Heart right ventricle (tissue), 16 donors: ENCODE measurements around the gene ACOXL. TPM values are rescaled to one million over a fixed set of nuclear protein-coding genes. Genes with fewer than 3 reads are reported as not detected.

Source experiments
- ATAC-seq, 8 donors: fragments of 200-7000 bp; cut with Tn5 transposase; one replicate each; pipeline ENCODE4 v1.9.1; 2020; ENCODE audit warnings: mild to moderate bottlenecking in 8 of 8, moderate library complexity in 8 of 8, moderate number of reproducible peaks in 1 of 8
- DNase-seq, 2 donors: peaks; one replicate each; pipeline ENCODE4 v3.0.0-alpha.2; 2020
- H3K27ac ChIP-seq, 10 donors: fragments of 200-600 bp; sonication (generic) in 2 of 10; one replicate each; pipeline versions ENCODE4 v1.5.0 to v1.8.0; 2020 to 2022; ENCODE audit warnings: mild to moderate bottlenecking in 3 of 10
- H3K27me3 ChIP-seq, 7 donors: fragments of 200-600 bp; one replicate each; pipeline ENCODE4 v1.8.0; 2021 to 2022; ENCODE audit warnings: mild to moderate bottlenecking in 2 of 7
- H3K36me3 ChIP-seq, 9 donors: fragments of 200-600 bp; sonication (generic) in 1 of 9; one replicate each; pipeline versions ENCODE4 v1.5.0 to v1.8.0; 2020 to 2022; ENCODE audit warnings: mild to moderate bottlenecking in 2 of 9
- H3K4me1 ChIP-seq, 9 donors: fragments of 200-600 bp; sonication (generic) in 1 of 9; one replicate each; pipeline versions ENCODE4 v1.5.0 to v1.8.0; 2020 to 2022; ENCODE audit warnings: mild to moderate bottlenecking in 4 of 9
- H3K4me3 ChIP-seq, 10 donors: fragments of 200-600 bp; sonication (generic) in 2 of 10; one replicate each; pipeline versions ENCODE4 v1.5.0 to v1.8.0; 2020 to 2022; ENCODE audit warnings: mild to moderate bottlenecking in 7 of 10, moderate library complexity in 2 of 10
- H3K9me3 ChIP-seq, 11 donors: fragments of 200-600 bp in 10 of 11; sonication (generic) in 2 of 11; one replicate each; pipeline versions ENCODE4 v1.5.0 to v1.8.0; 2013 to 2022; ENCODE audit warnings: mild to moderate bottlenecking in 2 of 11, control low read depth in 1 of 11, moderate library complexity in 1 of 11
- CTCF ChIP-seq, 9 donors: fragments of 200-600 bp; sonication (generic) in 2 of 9; IDR thresholded peaks; one replicate each; pipeline versions ENCODE4 v1.5.0 to v1.8.0; 2021 to 2022; ENCODE audit warnings: antibody characterized with exemption in 9 of 9, mild to moderate bottlenecking in 5 of 9, moderate library complexity in 1 of 9
- WGBS, 2 donors: extraction: QIAGEN DNeasy Blood & Tissue Kit; methylation state at CpG; one replicate each; pipeline ENCODE4 v1.1.7; 2013; ENCODE audit warnings: inconsistent platforms in 1 of 2; 5-methylcytosine and 5-hydroxymethylcytosine counted together
- intact Hi-C, 10 donors: fragments of 100-400 bp; cut with DNase I; formaldehyde crosslinking; loops; one replicate each; pipeline versions ENCODE4 v1.11.1 to v1.14.2; 2022
- polyA plus RNA-seq, 2 donors: library from polyadenylated mRNA; stranded (reverse); fragments of 200-250 nt; gene quantifications; one replicate each; pipeline ENCODE4 v1.2.3, GENCODE V29; 2013
- total RNA-seq, 10 donors: library from RNA; stranded (reverse); fragmentation: NEBNext Ultra II Directional in 3 of 10; extraction: Animal tissue kit (Norgen Biotek cat#: 25700) in 3 of 10; gene quantifications; one replicate each; pipeline versions ENCODE4 v1.2.1 to v1.2.4, GENCODE V29; 2021 to 2023
- donor health status: Arrhythmogenic right ventricular cardiomyopathy.
- donor health status: ischemic (EF 13 %, LVEDD 7.1; RV severe dilation, severe dysfunction).
- donor health status: healthy with polysubstance abuse.
- donor health status: DM: no; HTN: yes; CAD: no.
- donor health status: DM: no; HTN: no; CAD: no.
- donor health status: ischemic (EF 25% LVEDD 6.9; RV normal size, moderate dysfunction).
- donor health status: ischemic (EF 25% LVEDD 5.7; RV mildly dilated, moderate dysfunction).
- donor health status: healthy.
- donor health status: DM: yes; HTN: yes; CAD: no.
- donor health status: Ischemic cardiomyopathy.
- donor health status: ischemic (EF 35%, LVEDD 5.7; RV mildly dilated, moderate dysfunction).
- donor health status: nonischemic (EF 11% LVEDD 7.7; RV severe dilation, severe dysfunction).
- donor health status: DM: yes; HTN: yes; CAD: no.
- donor health status: PGD.
- donor health status: ischemic (EF 29% LVEDD 5.4; RV normal size, mild dysfunction).
- donor health status: nonischemic (EF 23%, LVEDD 6.1; RV moderate dilation, normal function).

Gene ACOXL
- total and polyA plus RNA-seq, 12 donors, result not detected

GRCh38 chr2:110725370-110725769, 7.0 kb upstream of the ACOXL start:
- H3K36me3 ChIP-seq, result no peaks in the 10 kb centered on the region
- H3K27ac ChIP-seq, result no peak overlapping the region
- H3K4me3 ChIP-seq, result no peak overlapping the region
- WGBS, 2 donors, result 96% methylated on average over 9 of the region's 9 CpGs
- ATAC-seq (no peak), DNase-seq (no peak)
- H3K27me3 ChIP-seq, result peaks cover 0 to 16% (median 2%) of the 10 kb centered on the region in 7 donors
- H3K4me1 ChIP-seq, result peaks cover 0 to 4% (median 0%) of the 10 kb centered on the region in 9 donors
- no peak for TF ChIP-seq CTCF (IDR thresholded peaks at IDR 0.05)
- H3K9me3 ChIP-seq, result no peaks in the 10 kb centered on the region
- intact Hi-C loops, result no loop called here

- 85 to 94% methylated on average over 3 of the region's 3 CpGs for WGBS, 2 donors
Observed at GRCh38 chr2:110725859-110726258, 6.5 kb upstream of the ACOXL start.

GRCh38 chr2:110726285-110726684, 6.1 kb upstream of the ACOXL start:
- 85 to 92% methylated on average over 2 of the region's 2 CpGs for WGBS, 2 donors
- DNase-seq (no peak), ATAC-seq (no peak)
- Histone ChIP-seq H3K27me3 (peaks cover 0 to 25% (median 11%) of the 10 kb centered on the region in 7 donors), H3K9me3 (peaks cover 0 to 1% (median 0%) of the 10 kb centered on the region in 11 donors), H3K36me3 (no peaks in the 10 kb centered on the region), H3K27ac (no peak overlapping the region), H3K4me1 (no peaks in the 10 kb centered on the region), H3K4me3 (no peak overlapping the region)
- TF ChIP-seq CTCF (IDR thresholded peaks at IDR 0.05), result no peak
- intact Hi-C loops, result no loop called here

More at GRCh38 chr2:110725859-110726258, 6.5 kb upstream of the ACOXL start:
- intact Hi-C loops, result no loop called here
- H3K9me3 ChIP-seq, result no peaks in the 10 kb centered on the region
- H3K27me3 ChIP-seq, result peaks cover 0 to 21% (median 7%) of the 10 kb centered on the region in 7 donors
- no peak overlapping the region for H3K27ac ChIP-seq
- DNase-seq, result no peak
- ATAC-seq, result no peak
- no peak for TF ChIP-seq CTCF (IDR thresholded peaks at IDR 0.05)
- H3K36me3 ChIP-seq, result no peaks in the 10 kb centered on the region
- H3K4me1 ChIP-seq, result no peaks in the 10 kb centered on the region
- H3K4me3 ChIP-seq, result no peak overlapping the region

GRCh38 chr2:110727923-110728322, 4.5 kb upstream of the ACOXL start:
- intact Hi-C loops, result no loop called here
- no peak for TF ChIP-seq CTCF (IDR thresholded peaks at IDR 0.05)
- Histone ChIP-seq H3K4me3 (no peak overlapping the region), H3K4me1 (peaks cover 0 to 8% (median 7%) of the 10 kb centered on the region in 9 donors), H3K27ac (no peak overlapping the region), H3K36me3 (no peaks in the 10 kb centered on the region), H3K27me3 (peaks cover 7 to 42% (median 27%) of the 10 kb centered on the region in 7 donors), H3K9me3 (peaks cover 0 to 3% (median 0%) of the 10 kb centered on the region in 11 donors)
- DNase-seq (no peak), ATAC-seq (no peak)
- 91 to 94% methylated on average over 4 of the region's 4 CpGs for WGBS, 2 donors
